Measurements from ENCODE around the gene LRRK1.

LRRK1 gene

DNA sequence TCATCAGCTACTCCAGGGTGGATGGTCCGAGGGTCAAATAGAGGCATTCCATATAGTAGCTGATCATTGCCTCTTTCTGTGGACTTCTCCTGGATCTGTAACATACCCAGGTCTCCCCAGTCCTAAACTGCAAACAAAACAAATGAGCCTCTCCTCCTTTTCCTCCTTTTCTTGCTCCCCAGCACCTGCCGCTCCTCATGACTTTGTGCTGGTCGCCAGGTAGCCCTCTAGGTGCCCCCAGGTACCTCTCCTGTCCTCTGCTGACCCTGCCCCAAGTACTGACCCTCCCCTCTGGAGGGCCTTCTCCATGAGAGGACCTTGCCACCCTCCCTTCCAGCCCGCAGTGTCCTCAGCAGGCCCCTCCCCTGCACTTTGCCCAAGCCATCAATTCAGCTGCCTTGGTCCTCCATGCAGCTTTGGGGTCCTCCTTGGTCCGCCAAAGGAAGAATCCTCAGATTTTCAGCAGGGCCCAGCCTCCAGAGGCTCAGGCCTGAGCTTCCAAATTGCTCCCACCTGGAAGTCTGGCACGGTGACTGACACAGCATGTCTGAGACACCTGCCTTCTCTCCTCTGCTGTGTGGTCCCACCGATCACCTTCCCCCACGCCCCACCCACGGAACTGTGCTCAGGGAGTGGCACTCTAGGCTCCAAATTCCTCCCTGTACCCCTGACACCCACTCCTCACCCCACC is 111.0 kb downstream of the LRRK1 start:
- no peak overlapping the region for H3K4me2 ChIP-seq (ENCODE audit: low read length)
- no peak overlapping the region for H3K23ac ChIP-seq (ENCODE audit: low read length)
- H4K8ac ChIP-seq (ENCODE audit: low read depth, low read length), result no peak overlapping the region
- no peaks in the 10 kb centered on the region for H3K79me1 ChIP-seq (ENCODE audit: low read length)
- no peak overlapping the region for H4K91ac ChIP-seq (ENCODE audit: low read depth, low read length)
- H3K4me1 ChIP-seq (ENCODE audit: control insufficient read depth in 1 of 2, insufficient read depth in 2 of 2, low read length in 2 of 2), result no peaks in the 10 kb centered on the region
- H3K4ac ChIP-seq (ENCODE audit: low read depth, low read length), result no peak overlapping the region
- DNase-seq, result no peak
- no peak overlapping the region for H2AFZ ChIP-seq (ENCODE audit: insufficient read depth, low read length, poor library complexity)
- H3K9me3 ChIP-seq (ENCODE audit: insufficient read depth, low read depth, low read length), result no peaks in the 10 kb centered on the region
- no peak overlapping the region for H3K27ac ChIP-seq (ENCODE audit: low read depth, low read length)
- no peak overlapping the region for H3K14ac ChIP-seq (ENCODE audit: low read length)
- no peak overlapping the region for H3K18ac ChIP-seq (ENCODE audit: low read length)
- H4K12ac ChIP-seq (ENCODE audit: low read depth, low read length), result no peak overlapping the region
- H3K4me3 ChIP-seq (ENCODE audit: low read depth, low read length), result no peak overlapping the region
- no peaks in the 10 kb centered on the region for H3K79me2 ChIP-seq (ENCODE audit: control insufficient read depth, insufficient read depth, low read length, poor library complexity)
- H2BK12ac ChIP-seq (ENCODE audit: low read length), result no peak overlapping the region
- no peak overlapping the region for H2BK120ac ChIP-seq (ENCODE audit: insufficient read depth, low read length, poor library complexity)
- no peak overlapping the region for H3K9ac ChIP-seq (ENCODE audit: low read length)
- WGBS (ENCODE audit: extremely low coverage, insufficient coverage, insufficient read length), result no CpG with 5 or more reads among the region's 9 CpGs
- no peak overlapping the region for H2AK5ac ChIP-seq (ENCODE audit: low read length)
- no peaks in the 10 kb centered on the region for H3K27me3 ChIP-seq (ENCODE audit: insufficient read depth, low read length)
- H3K36me3 ChIP-seq (ENCODE audit: control insufficient read depth in 1 of 2, insufficient read depth in 2 of 2, low read length in 2 of 2), result no peaks in the 10 kb centered on the region
- H2BK5ac ChIP-seq (ENCODE audit: low read depth, low read length, poor library complexity), result no peak overlapping the region

DNA sequence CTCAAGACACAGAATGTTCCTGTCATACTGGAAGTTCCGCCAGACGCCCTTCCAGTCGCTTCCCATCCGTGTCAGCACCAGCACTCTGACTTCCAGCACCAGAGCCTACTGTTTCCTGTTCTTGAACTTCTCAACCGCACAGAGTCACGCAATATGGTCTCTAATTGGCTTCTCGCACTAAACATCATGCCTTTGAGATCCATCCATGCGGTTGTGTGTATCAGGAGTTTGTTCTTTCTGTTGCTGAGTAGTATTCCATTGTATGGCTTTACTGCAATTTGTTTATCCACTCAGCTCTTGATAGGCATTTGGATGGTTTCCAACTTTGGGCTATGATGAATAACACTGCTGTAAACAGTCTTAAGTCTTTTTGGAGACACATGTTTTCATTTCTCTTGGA is 112.1 kb downstream of the LRRK1 start:
- no peaks in the 10 kb centered on the region for H3K79me1 ChIP-seq (ENCODE audit: low read length)
- H2AK5ac ChIP-seq (ENCODE audit: low read length), result no peak overlapping the region
- H4K91ac ChIP-seq (ENCODE audit: low read depth, low read length), result no peak overlapping the region
- H3K79me2 ChIP-seq (ENCODE audit: control insufficient read depth, insufficient read depth, low read length, poor library complexity), result no peaks in the 10 kb centered on the region
- H3K4me1 ChIP-seq (ENCODE audit: control insufficient read depth in 1 of 2, insufficient read depth in 2 of 2, low read length in 2 of 2), result no peaks in the 10 kb centered on the region
- no peak overlapping the region for H3K4ac ChIP-seq (ENCODE audit: low read depth, low read length)
- no peak overlapping the region for H3K27ac ChIP-seq (ENCODE audit: low read depth, low read length)
- no peak overlapping the region for H2BK12ac ChIP-seq (ENCODE audit: low read length)
- WGBS (ENCODE audit: extremely low coverage, insufficient coverage, insufficient read length), result no CpG with 5 or more reads among the region's 8 CpGs
- no peak overlapping the region for H3K23ac ChIP-seq (ENCODE audit: low read length)
- H2BK120ac ChIP-seq (ENCODE audit: insufficient read depth, low read length, poor library complexity), result no peak overlapping the region
- no peak overlapping the region for H3K4me2 ChIP-seq (ENCODE audit: low read length)
- no peak overlapping the region for H3K9ac ChIP-seq (ENCODE audit: low read length)
- H3K14ac ChIP-seq (ENCODE audit: low read length), result no peak overlapping the region
- no peak overlapping the region for H3K4me3 ChIP-seq (ENCODE audit: low read depth, low read length)
- H3K36me3 ChIP-seq (ENCODE audit: control insufficient read depth in 1 of 2, insufficient read depth in 2 of 2, low read length in 2 of 2), result no peaks in the 10 kb centered on the region
- no peak overlapping the region for H2AFZ ChIP-seq (ENCODE audit: insufficient read depth, low read length, poor library complexity)
- no peak overlapping the region for H3K18ac ChIP-seq (ENCODE audit: low read length)
- H4K12ac ChIP-seq (ENCODE audit: low read depth, low read length), result no peak overlapping the region
- no peak overlapping the region for H2BK5ac ChIP-seq (ENCODE audit: low read depth, low read length, poor library complexity)
- no peaks in the 10 kb centered on the region for H3K9me3 ChIP-seq (ENCODE audit: insufficient read depth, low read depth, low read length)
- no peak overlapping the region for H4K8ac ChIP-seq (ENCODE audit: low read depth, low read length)
- H3K27me3 ChIP-seq (ENCODE audit: insufficient read depth, low read length), result no peaks in the 10 kb centered on the region
- no peak for DNase-seq

GRCh38 chr15:101033801-101034200 is 114.6 kb downstream of the LRRK1 start:
- Histone ChIP-seq H3K79me1 (ENCODE audit: low read length) (no peaks in the 10 kb centered on the region), H3K23ac (ENCODE audit: low read length) (no peak overlapping the region), H3K36me3 (ENCODE audit: control insufficient read depth in 1 of 2, insufficient read depth in 2 of 2, low read length in 2 of 2) (no peaks in the 10 kb centered on the region), H2AK5ac (ENCODE audit: low read length) (no peak overlapping the region), H3K27ac (ENCODE audit: low read depth, low read length) (no peak overlapping the region), H3K9ac (ENCODE audit: low read length) (no peak overlapping the region), H3K14ac (ENCODE audit: low read length) (no peak overlapping the region), H2BK120ac (ENCODE audit: insufficient read depth, low read length, poor library complexity) (no peak overlapping the region), H3K4me3 (ENCODE audit: low read depth, low read length) (no peak overlapping the region), H2BK12ac (ENCODE audit: low read length) (no peak overlapping the region), H3K4me1 (ENCODE audit: control insufficient read depth in 1 of 2, insufficient read depth in 2 of 2, low read length in 2 of 2) (peaks cover 0 to 3% of the 10 kb centered on the region in 2 experiments), H2AFZ (ENCODE audit: insufficient read depth, low read length, poor library complexity) (no peak overlapping the region), H3K27me3 (ENCODE audit: insufficient read depth, low read length) (no peaks in the 10 kb centered on the region), H3K9me3 (ENCODE audit: insufficient read depth, low read depth, low read length) (peaks cover 3% of the 10 kb centered on the region), H3K79me2 (ENCODE audit: control insufficient read depth, insufficient read depth, low read length, poor library complexity) (no peaks in the 10 kb centered on the region), H3K4me2 (ENCODE audit: low read length) (no peak overlapping the region), H3K4ac (ENCODE audit: low read depth, low read length) (no peak overlapping the region), H3K18ac (ENCODE audit: low read length) (no peak overlapping the region), H4K12ac (ENCODE audit: low read depth, low read length) (no peak overlapping the region), H4K91ac (ENCODE audit: low read depth, low read length) (no peak overlapping the region), H4K8ac (ENCODE audit: low read depth, low read length) (no peak overlapping the region), H2BK5ac (ENCODE audit: low read depth, low read length, poor library complexity) (no peak overlapping the region)
- no peak for DNase-seq
- WGBS (ENCODE audit: extremely low coverage, insufficient coverage, insufficient read length), result no CpG with 5 or more reads among the region's 3 CpGs

GRCh38 chr15:101035611-101036010 is 116.5 kb downstream of the LRRK1 start:
- Histone ChIP-seq H3K9ac (ENCODE audit: low read length) (no peak overlapping the region), H3K27ac (ENCODE audit: low read depth, low read length) (no peak overlapping the region), H2BK120ac (ENCODE audit: insufficient read depth, low read length, poor library complexity) (no peak overlapping the region), H4K8ac (ENCODE audit: low read depth, low read length) (no peak overlapping the region), H3K79me1 (ENCODE audit: low read length) (no peaks in the 10 kb centered on the region), H4K91ac (ENCODE audit: low read depth, low read length) (no peak overlapping the region), H2AFZ (ENCODE audit: insufficient read depth, low read length, poor library complexity) (no peak overlapping the region), H3K79me2 (ENCODE audit: control insufficient read depth, insufficient read depth, low read length, poor library complexity) (no peaks in the 10 kb centered on the region), H3K23ac (ENCODE audit: low read length) (no peak overlapping the region), H3K14ac (ENCODE audit: low read length) (no peak overlapping the region), H2BK12ac (ENCODE audit: low read length) (no peak overlapping the region), H3K4me1 (ENCODE audit: control insufficient read depth in 1 of 2, insufficient read depth in 2 of 2, low read length in 2 of 2) (peaks cover 0 to 3% of the 10 kb centered on the region in 2 experiments), H3K4me3 (ENCODE audit: low read depth, low read length) (no peak overlapping the region), H3K4me2 (ENCODE audit: low read length) (no peak overlapping the region), H2BK5ac (ENCODE audit: low read depth, low read length, poor library complexity) (no peak overlapping the region), H4K12ac (ENCODE audit: low read depth, low read length) (no peak overlapping the region), H3K4ac (ENCODE audit: low read depth, low read length) (no peak overlapping the region), H3K36me3 (ENCODE audit: control insufficient read depth in 1 of 2, insufficient read depth in 2 of 2, low read length in 2 of 2) (no peaks in the 10 kb centered on the region), H3K27me3 (ENCODE audit: insufficient read depth, low read length) (no peaks in the 10 kb centered on the region), H2AK5ac (ENCODE audit: low read length) (no peak overlapping the region), H3K9me3 (ENCODE audit: insufficient read depth, low read depth, low read length) (peaks cover 3% of the 10 kb centered on the region), H3K18ac (ENCODE audit: low read length) (no peak overlapping the region)
- no peak for DNase-seq

Measured in trophoblast cell (in vitro differentiated cells and primary cell).